NCI-H2171 treated with DMSO at 0.1 percent for 48 hours (cell line): ENCODE data around the gene EHMT1.

ENCODE experiments used
- DNase-seq: peaks from one replicate; lab custom pipeline; 2025; lab: John Stamatoyannopoulos, UW

Gene EHMT1

DNA sequence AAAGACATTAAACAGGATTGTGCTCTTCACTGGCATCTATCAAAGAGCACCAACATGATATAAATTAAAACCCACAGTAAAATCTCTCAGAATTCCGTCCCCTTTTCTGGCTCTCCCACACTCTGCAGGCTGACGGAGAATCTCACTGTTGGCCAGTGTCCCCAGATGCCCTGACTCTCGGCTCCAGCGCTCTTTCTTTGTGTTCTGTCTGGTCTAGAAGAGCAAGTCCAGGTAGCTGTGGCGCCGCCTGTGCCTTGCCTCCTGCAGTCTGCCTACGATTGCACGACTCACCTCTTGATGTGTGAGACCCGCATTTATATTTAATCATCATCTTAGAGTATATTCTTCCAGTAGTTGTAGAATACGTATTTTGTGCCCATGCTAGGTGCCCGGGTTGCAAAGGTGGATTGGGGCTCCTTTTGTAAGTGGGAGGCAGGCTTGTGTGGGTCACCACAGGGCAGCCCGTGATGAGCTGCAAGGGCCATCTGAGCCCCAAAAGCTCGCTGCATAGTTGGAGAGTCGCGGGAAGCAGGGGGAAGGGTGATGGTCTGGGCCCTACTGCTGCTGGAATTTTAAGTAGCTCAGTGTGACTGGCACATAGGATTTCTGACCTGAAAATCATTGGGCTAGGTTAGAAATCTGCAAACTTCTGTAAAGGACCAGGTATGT, 55.6 kb downstream of the EHMT1 start:
- no peak for DNase-seq

DNA sequence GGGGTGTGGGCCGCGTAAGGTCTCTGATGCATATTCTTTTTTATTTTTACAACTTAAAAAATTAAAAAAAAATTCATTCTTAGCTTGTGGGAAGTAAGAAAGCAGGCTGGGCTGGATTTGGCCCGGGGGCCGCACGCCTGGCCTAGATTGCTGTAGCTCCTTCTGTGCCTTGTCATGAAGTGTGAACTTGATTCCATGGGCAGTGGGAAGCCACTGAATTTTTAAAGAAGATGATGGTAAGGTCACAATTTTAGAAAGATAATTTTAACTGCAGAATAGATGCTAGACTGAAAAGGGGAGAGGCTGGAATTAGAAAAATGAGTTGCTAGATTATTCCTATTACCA, 56.1 kb downstream of the EHMT1 start:
- DNase-seq: no peak

DNA sequence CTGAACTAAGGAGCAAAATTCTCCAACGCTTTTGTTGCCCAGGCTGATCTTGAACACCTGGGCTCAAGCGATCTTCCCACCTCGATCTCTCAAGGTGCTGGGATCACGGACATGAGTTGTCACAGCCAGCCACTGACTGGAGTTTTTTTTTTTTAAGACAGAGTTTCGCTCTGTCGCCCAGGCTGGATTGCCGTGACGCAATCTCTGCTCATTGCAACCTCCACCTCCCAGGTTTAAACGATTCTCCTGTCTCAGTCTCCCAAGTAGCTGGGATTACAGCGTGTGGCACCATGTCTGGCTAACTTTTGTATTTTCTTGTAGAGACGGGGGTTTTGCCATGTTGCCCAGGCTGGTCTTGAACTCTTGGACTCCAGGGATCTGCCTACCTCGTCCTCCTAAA, 58.2 kb downstream of the EHMT1 start:
- DNase-seq: no peak

DNA sequence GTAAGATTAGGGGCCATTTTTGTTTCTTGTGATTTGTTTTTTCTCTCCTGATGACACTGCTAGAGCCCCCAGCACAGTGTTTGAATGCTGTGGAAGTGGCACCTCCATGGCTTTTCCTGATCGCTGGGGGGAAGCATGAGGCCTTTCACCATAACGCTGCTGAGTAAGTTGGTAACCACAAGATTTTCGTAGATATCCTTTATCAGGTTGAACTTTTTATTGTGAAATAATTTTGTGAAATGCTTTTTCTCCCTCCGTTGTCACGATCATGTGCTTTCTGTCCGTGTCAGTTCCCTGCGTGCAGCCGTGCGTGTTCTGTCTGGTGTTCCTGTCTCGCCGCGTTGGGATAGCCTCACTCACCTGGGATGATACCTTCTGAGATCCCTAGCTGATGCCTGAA, 59.4 kb downstream of the EHMT1 start:
- DNase-seq: no peak

DNA sequence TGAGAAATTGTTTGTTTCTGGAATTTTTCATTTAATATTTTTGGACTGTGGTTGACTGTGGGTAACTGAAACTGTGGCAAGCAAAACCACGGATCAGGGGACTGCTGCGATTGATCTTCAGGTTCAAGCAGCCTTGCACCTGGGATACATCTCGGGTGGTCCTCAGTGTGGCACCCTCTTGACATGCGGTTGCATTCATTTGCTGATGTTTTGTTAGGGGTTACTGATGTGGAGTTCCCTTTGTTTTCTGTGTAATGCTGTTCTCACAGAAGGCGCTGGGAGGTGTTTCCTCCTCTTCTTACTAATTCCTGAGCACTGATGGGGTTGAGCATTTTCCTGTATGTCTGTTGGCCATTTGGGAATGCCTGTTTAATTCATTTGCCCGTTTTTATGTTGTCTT, 60.4 kb downstream of the EHMT1 start:
- DNase-seq: no peak

DNA sequence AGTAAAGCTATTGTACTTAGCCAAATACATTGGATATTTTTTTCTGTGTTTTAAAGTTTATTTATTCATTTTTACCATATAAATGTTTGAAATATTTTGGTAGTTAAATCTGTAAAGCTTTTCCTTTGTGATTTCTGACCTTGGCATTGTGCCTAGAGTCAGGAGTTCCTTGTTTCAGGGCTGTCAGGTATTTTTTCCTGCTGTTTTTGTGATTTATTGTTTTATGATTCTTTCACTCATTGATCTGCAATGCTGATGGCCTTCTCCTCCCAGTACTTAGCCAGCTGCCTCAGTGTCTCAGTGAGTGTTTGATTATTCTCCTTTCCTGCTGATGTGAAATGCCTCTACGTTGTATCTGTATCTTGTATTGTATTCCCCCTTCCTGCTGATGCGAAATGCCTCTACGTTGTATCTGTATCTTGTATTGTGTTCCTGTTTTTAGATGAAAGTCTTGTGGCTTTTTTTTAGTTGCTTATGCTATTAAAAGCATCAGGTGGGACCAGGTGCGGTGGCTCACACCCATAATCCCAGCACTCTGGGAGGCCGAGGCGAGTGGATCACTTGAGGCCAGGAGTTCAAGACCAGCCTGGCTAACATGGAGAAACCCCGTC, 61.0 kb downstream of the EHMT1 start:
- DNase-seq: no peak

DNA sequence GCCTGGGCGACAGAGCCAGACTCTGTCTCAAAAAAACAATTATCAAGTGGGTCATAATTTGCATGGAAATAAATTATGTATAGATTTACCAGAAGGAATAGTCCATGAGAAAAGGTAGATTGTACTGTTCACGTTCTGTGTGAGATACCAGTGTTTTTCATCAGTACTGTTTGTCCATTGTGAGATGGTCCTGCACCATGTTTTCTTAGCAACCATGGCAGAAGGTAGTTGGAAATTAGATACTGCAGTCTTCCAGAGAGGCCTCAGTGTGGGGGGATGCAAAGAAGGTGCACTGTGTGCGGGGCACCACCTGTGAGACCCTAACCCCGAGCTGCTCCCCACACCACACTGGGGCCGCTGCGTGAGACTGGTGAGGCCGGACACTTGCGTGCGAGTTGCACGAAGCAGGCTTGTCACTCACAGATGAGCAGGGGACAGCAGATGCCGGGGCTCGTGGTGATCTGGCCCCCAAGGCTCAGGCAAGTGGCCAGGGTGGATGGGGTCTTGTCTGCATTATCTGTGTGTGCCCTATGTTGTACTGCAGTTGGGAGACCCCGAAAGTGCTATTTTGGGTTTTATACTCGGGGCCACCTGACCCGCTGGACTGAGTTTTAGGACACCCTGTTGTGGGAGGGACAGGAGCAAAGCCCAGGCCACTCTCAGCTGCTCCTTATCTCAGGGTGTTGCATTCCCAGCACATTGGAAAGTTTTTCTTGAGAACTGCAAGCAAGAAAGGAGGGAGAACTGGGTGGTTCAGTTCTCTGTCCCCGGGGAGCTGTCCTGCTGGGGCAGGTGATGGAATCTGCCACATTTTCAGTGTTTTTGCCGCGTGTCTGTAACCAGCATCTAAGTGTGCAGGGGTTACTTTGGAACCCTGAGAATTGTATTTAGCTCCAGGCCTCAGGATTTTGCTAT, 61.9 kb downstream of the EHMT1 start:
- DNase-seq: no peak

DNA sequence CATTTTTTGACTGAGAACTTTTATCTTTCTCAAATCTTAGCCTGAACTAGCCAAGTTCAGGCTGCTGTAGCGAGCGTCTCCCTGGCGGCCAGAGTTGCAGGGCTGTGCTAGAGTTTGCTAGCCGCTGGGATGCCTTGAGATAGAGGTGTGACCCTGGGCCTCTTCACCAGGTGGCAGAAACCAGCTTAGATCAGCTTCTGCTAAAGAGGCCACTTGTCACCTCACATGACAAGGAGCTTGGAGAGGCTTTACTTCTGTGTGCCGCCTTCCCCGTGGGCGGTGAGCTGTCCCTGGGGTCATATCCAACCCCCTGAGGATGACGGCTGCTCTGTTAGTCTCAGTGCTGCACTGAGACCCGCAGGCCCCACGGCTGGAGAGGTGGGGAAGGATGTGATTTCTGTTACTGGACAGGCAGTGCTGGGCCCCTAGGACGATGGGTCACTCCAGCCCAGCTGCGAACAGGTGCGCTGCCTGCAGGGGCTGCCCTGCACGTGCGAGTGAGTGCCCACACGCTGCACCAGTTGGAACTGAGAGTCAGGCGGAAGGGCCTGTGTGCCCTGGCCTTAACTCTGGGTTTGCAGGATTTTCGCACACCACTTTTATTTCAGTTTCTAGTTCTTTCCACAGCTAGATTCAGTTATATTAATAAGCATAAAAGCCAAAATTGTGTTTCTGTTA, 63.8 kb downstream of the EHMT1 start:
- DNase-seq: no peak

DNA sequence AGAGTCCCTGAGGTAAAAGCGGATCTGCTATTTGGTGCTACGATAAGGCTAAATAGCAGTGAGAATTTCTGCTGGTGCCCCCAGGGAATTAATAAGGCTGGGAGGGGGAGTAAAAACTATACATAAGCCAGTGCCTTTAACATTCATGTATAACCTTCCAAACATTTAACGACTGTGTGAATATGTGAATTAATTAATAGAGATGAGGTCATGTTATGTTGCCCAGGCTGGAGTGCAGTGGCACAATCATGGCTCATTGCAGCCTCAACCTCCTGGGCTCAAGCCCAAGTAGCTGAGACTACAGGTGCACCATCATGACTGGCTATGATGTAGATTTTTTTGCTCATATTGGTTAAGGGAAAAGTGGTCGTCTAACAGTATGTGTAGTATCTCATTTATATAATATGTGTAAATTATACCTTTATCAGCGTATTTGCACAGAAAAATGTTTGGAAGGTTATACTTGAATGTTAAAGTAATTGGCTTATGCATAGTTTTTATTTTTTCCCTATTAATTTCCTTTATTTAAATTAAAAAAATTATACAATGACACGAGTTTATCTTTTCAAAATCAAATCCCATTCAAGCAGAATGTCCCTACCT, 64.6 kb downstream of the EHMT1 start:
- no peak for DNase-seq

DNA sequence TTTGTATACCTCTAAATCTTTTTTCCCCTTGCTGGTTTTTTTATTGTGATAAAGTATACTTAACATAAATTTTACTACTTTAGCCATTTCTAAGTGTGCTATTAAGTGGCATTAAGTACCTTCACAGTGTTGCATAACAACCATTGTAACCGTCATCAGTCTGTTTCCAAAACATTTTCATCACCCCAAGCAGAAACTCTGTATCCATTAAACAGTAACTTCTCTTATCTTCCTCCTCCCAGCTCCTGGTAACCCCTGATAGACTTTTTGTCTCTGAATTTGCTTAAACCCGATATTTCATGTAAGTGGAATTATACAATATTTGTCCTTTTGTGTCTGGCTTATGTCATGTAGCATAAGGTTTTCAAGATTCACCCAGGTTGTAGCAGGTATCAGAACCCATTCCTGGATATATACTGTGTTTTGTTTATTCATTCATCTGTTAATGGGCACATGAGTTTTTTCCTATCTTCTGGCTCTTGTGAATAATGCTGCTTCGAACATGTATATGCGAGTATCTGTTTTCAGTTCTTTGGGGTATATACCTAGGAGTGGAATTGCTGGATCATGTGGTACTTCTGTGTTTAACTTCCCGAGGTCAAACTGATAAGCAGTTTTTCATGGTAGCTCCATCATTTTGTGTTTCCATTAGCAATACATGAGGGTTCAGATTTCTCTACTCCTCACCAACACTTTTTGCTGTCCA, 66.4 kb downstream of the EHMT1 start:
- DNase-seq: no peak

DNA sequence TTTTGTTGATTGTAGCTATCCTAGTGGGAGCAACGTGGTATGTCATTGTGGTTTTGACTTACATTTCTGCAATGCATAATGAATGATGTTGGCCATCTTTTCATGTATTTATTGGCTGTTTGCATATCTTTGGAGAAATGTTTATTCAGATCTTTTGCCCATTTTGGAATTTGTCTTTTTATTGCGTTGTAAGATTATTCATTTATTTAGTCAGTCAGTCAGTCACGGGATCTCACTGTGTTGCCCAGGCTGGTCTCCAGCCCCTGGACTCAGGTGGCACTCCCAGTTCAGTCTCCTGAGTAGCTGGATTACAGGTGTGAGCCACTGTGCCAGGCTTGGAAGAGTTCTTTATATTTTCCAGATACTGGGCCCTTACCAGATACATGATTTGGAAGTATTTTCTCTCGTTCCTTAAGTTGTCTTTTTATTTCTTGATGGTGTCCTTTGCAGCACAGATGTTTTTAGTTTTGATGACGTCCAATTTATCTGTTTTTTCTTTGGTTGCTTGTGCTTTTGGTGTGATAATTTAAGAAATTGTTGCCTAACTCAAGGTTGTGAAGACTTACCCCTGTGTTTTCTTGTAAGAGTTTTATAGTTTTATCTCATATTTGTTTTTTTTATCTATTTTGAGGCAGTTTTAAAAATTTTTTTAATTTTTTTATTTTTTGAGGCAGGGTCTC, 67.1 kb downstream of the EHMT1 start:
- no peak for DNase-seq

DNA sequence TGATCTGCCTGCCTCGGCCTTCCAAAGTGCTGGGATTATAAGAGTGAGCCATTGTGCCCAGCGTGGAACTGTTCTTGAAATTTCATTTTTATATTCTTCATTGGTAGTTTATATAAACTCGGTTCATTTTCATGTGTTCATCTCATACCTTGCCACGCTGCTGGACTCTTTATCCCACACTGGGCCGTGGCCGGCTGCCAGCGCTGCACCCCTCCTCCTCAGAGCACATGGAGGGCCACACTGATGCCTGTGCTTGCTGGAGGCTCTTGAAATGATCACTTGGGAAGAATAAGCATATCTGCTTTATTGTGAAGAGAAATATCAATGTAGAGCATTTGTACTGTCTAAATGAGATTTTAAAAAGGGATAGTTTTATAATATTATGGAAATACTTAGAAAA, 69.5 kb downstream of the EHMT1 start:
- DNase-seq: no peak

DNA sequence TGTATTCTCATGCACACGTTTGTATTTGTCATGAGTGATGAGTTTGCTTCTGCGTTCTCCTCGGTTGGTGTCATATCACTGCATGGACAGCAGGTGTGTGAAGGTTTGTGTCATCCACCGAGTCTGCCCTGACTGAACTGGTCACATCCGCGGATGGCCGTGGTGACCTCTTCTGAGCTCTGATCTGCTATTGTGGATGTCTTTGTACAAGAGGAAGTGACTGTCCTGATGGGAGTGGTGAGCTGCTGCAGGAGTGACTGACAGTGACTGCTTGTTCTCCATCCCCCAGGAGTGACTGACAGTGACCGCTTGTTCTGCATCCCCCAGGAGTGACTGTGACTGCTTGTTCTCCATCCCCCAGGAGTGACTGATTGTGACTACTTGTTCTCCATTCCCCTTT, 69.9 kb downstream of the EHMT1 start:
- no peak for DNase-seq

DNA sequence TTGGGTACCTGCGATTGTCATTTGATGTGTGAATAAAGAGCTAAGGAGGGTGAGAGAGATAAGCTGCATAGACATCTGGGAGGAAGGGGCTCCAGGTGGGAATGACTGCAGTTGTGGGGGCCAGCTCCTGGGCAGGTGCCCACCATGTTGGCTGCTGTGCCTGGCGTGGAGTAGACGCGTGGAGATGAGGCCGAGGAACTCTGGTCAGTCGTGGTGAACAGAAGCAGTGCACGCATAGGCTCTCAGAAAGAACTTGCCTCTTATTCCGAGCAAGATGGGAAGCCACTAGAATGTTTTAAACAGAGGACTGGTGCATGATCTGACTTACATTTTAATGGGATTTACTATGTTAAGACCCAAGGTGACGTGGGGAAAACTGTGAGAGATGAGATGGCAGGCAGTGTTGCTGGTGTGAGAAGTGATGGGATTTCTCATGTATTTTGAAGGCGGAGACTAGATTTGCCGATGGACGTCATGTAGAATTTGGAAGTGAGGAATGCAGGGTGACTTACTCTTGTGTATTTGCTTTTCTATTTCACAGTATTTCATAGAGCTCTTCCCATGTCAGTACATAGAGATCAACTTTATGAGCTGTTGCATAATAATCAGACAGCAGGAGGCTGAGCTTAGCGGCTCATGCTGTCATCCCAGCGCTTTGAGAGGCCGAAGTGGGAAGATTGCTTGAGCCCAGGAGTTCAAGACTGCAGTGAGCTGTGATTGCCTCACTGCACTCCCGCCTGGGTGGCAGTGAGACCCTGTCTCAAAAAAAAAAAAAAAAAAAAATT, 71.1 kb downstream of the EHMT1 start:
- no peak for DNase-seq

DNA sequence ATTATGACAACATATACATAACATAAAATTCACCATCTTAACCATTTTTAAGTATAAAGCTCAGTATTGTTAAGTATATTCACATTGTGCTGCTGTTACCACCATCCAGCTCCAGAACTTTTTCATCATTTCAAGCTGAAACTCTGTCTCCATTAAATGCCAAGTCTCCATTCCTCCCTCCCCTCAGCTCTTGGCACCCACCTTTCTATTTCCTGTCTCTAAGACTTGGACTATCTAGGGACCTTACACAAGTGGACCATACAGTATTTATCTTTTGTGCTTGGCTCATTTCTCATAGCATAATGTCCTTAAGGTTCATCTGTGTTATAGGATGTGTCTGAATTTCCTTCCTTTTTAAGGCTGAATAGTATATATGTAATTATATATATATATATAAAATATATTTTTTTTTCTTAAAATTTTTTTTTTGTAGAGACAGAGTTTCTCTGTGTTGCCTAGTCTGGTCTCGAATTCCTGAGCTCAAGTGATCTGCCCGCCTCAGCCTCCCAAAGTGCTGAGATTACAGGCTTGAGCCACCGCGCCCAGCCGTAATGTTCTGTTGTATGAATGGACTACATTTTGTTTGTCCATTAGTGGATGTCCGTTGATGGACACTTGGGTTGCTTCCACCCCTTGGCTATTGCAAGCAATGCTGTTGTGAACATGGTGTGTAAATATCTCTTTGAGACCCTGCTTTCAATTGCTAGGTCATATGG, 72.3 kb downstream of the EHMT1 start:
- no peak for DNase-seq

DNA sequence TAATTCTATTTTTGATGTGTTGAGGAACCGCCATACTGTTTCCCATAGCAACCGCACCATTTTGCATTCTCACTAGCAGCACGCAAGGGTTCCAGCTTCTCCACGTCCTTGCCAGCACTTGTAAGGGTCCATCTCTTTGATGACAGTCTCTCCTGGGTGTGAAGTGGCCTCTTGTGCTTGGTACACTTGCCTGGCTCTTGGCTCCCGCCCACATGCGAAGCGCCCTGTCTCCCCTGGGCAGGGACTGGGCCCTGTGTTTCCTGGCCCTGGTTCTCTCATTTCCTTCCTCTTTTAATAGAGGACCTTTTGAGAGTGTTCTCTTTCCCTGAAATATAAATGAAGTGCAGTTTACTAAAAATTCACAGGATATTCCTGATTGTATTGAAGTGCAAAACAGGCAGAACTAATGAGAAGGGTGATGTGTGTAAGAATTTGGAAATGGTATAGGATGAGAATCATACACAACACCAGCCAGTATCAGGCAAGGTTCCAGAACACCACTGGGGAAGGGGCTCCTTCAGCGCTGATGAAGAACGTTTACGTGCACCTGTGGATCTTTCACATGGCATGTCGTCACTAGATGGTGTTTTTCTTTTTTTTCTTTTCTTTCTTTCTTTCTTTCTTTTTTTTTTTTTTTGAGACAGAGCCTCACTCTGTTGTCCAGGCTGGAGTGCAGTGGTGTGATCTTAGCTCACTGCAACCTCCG, 73.0 kb downstream of the EHMT1 start:
- DNase-seq: no peak

DNA sequence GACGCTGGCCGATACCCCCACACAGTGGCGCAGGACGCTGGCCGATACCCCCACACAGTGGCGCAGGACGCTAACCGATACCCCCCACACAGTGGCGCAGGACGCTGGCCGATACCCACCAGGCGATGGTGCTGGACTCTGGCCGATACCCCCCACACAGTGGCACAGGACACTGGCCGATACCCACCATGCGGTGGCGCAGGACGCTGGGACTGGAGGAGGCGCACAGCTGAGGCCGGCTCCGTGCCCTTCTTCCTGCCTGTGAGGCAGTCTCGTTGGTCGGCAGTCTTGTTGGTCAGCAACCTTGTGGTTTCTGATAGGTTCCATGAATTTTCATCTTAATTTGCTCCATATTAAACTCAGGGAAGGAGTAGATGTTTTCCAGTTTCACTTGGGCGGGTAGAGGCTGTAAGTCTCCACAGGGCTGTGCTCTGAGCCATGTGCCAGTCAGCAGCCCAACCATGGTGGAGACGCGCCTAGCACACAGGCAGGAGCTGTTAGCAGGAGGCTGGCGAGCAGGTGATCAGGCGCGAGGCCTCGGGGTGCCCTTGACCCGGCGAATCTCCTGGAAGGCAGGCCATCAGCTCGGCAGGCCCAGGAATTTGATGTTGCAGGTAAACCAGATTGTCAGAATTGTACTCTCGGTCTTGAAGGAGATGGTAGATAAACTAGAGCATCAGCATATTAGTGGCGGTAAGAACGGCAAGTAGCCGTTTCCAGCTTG, 75.6 kb downstream of the EHMT1 start:
- no peak for DNase-seq
